ENCODE results near the gene CROCC2. TPM values are rescaled to one million over a fixed set of nuclear protein-coding genes. Genes with fewer than 3 reads are reported as not detected.

Gene CROCC2
- total and polyA plus RNA-seq, 2 donors (not counting 1 experiment from before 2014, with no cell fraction given) = not detected

GRCh38 chr2:240911641-240912265 is 5.6 kb downstream of the CROCC2 start:
- no peak overlapping the region for H2AFZ ChIP-seq (ENCODE audit: insufficient read depth, low read depth, low read length, poor library complexity, severe bottlenecking)
- H3K4me1 ChIP-seq (ENCODE audit: control insufficient read depth in 2 of 2, insufficient read depth in 2 of 2, low read length in 2 of 2) = peaks cover 6 to 14% of the 10 kb centered on the region in 2 donors
- TF ChIP-seq EZH2 (IDR thresholded peaks at IDR 0.05; ENCODE audit: borderline replicate concordance, insufficient read depth, low read depth, low read length, poor library complexity, severe bottlenecking) = no peak
- TF ChIP-seq, protein P1, sequence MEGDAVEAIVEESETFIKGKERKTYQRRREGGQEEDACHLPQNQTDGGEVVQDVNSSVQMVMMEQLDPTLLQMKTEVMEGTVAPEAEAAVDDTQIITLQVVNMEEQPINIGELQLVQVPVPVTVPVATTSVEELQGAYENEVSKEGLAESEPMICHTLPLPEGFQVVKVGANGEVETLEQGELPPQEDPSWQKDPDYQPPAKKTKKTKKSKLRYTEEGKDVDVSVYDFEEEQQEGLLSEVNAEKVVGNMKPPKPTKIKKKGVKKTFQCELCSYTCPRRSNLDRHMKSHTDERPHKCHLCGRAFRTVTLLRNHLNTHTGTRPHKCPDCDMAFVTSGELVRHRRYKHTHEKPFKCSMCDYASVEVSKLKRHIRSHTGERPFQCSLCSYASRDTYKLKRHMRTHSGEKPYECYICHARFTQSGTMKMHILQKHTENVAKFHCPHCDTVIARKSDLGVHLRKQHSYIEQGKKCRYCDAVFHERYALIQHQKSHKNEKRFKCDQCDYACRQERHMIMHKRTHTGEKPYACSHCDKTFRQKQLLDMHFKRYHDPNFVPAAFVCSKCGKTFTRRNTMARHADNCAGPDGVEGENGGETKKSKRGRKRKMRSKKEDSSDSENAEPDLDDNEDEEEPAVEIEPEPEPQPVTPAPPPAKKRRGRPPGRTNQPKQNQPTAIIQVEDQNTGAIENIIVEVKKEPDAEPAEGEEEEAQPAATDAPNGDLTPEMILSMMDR (IDR thresholded peaks at IDR 0.05) = no peak
- no peaks in the 10 kb centered on the region for H3K36me3 ChIP-seq (replicated peaks in 1 of 2; ENCODE audit: control extremely low read depth in 1 of 2, control insufficient read depth in 1 of 2, extremely low read depth in 1 of 2, insufficient read depth in 2 of 2, low read length in 1 of 2)
- H4K20me1 ChIP-seq (ENCODE audit: control insufficient read depth, insufficient read depth, low read length, poor library complexity, severe bottlenecking) = no peaks in the 10 kb centered on the region
- H3K27me3 ChIP-seq (replicated peaks in 1 of 4; ENCODE audit: control extremely low read depth in 1 of 4, control insufficient read depth in 3 of 4, insufficient read depth in 4 of 4, low read length in 3 of 4) = peaks cover 0 to 27% (median 9%) of the 10 kb centered on the region in 4 experiments
- no peak overlapping the region for H3K27ac ChIP-seq (ENCODE audit: low read length in 2 of 2)
- DNase-seq (no peak), ATAC-seq (ENCODE audit: low read depth) (no peak)
- H3K79me2 ChIP-seq (ENCODE audit: control insufficient read depth, insufficient read depth, low read length) = no peaks in the 10 kb centered on the region
- ChIA-PET CTCF (no interaction called here), POLR2A (no interaction called here)
- Mint-ChIP-seq H3K27ac (no peak overlapping the region), H3K4me3 (no peak overlapping the region), H3K4me1 (peaks cover 9% of the 10 kb centered on the region), H3K9me3 (ENCODE audit: insufficient read depth) (no peaks in the 10 kb centered on the region), H3K27me3 (peaks cover 26% of the 10 kb centered on the region)
- WGBS (ENCODE audit: insufficient coverage) = 70% methylated on average over 18 of the region's 20 CpGs
- H3K4me2 ChIP-seq (replicated peaks; ENCODE audit: low read depth, low read length, poor library complexity, severe bottlenecking) = no peak overlapping the region
- no peak overlapping the region for H3K9ac ChIP-seq (ENCODE audit: low read length)
- H3K4me3 ChIP-seq (ENCODE audit: control extremely low read depth in 1 of 5, extremely low read depth in 1 of 5, insufficient read depth in 1 of 5, low read depth in 2 of 5, low read length in 4 of 5) = no peak overlapping the region
- intact Hi-C loops (cut with micrococcal nuclease) = no loop called here
- H3K9me3 ChIP-seq (ENCODE audit: control extremely low read depth in 1 of 3, control insufficient read depth in 2 of 3, insufficient read depth in 1 of 3, low read length in 2 of 3) = peaks cover 0 to 7% (median 0%) of the 10 kb centered on the region in 3 donors

Measured in B cell (primary cell).